Measurements from ENCODE around the gene ACER3. TPM values are rescaled to one million over a fixed set of nuclear protein-coding genes. Genes with fewer than 3 reads are reported as not detected.
A peak's percentile ranks its signal among the peaks of the same experiment; 100 is the strongest.

The ACER3 gene
- total RNA-seq, 3 donors from 2014 or later: 32.3 to 45.7 (median 39.2) TPM

DNA sequence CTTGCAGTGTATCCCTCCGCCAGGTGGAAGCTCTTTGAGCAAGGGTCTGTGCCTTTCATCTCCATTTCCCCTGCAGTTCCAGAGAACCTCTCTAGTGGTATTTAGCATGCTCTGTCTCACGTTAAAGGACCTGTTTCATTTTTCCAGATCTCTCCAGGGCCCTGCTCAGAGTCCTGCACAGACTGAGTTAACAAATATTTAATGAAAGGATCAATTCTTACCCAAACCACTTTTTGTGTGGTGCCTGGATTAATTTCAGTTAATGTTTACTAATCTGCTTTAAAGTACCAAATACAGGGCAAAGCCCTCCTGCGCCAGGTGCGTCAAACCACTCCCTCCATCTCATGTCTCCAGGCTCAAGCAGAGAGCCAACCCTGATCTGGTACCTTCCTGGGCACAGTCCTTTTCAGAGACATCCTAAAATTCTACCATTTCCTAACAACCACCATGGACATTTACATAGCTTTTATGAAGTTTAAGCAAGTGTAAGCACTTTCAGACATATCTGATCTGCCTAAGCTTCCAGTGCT lies 18.7 kb upstream of the ACER3 start:
- no peak for DNase-seq
- peaks cover 20% of the 10 kb centered on the region for H3K4me1 ChIP-seq (ENCODE audit: low read depth)
- H3K4me3 ChIP-seq: no peak overlapping the region
- TF ChIP-seq, protein P1, sequence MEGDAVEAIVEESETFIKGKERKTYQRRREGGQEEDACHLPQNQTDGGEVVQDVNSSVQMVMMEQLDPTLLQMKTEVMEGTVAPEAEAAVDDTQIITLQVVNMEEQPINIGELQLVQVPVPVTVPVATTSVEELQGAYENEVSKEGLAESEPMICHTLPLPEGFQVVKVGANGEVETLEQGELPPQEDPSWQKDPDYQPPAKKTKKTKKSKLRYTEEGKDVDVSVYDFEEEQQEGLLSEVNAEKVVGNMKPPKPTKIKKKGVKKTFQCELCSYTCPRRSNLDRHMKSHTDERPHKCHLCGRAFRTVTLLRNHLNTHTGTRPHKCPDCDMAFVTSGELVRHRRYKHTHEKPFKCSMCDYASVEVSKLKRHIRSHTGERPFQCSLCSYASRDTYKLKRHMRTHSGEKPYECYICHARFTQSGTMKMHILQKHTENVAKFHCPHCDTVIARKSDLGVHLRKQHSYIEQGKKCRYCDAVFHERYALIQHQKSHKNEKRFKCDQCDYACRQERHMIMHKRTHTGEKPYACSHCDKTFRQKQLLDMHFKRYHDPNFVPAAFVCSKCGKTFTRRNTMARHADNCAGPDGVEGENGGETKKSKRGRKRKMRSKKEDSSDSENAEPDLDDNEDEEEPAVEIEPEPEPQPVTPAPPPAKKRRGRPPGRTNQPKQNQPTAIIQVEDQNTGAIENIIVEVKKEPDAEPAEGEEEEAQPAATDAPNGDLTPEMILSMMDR (IDR thresholded peaks at IDR 0.05): no peak
- H3K9me3 ChIP-seq: no peaks in the 10 kb centered on the region
- intact Hi-C loops (cut with DNase I, micrococcal nuclease): no loop called here
- no peaks in the 10 kb centered on the region for H3K36me3 ChIP-seq (ENCODE audit: low read depth)
- ATAC-seq: no peak

- no peaks in the 10 kb centered on the region for H3K36me3 ChIP-seq (ENCODE audit: low read depth)
- TF ChIP-seq, protein P1 (IDR thresholded peaks at IDR 0.05): no peak
- H3K4me3 ChIP-seq: no peak overlapping the region
- no peaks in the 10 kb centered on the region for H3K9me3 ChIP-seq
- DNase-seq (no peak), ATAC-seq (no peak)
- peaks cover 7% of the 10 kb centered on the region for H3K4me1 ChIP-seq (ENCODE audit: low read depth)
- intact Hi-C loops (cut with DNase I, micrococcal nuclease): no loop called here
Measured at GRCh38 chr11:76843907-76844306, 16.8 kb upstream of the ACER3 start.

DNA sequence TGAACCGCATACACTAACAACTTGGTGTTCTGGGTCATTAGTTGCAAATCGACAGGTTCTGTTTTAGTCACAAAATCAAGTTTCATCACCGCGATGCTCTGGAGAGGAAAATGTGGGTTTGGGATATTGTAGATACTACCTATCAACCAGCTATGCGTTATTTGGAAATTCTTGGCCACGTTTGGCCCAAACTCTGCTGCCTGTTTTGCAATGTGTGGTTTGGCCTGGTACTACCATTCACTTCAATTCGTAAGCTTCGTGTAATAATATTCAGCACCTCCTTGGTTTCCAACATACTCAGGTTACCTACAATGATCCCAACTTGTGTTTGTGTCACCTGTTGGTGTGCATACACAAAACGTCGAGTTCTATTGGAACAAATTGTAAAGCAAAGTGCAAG lies 16.2 kb upstream of the ACER3 start:
- intact Hi-C loops (cut with DNase I, micrococcal nuclease): no loop called here
- H3K9me3 ChIP-seq: no peaks in the 10 kb centered on the region
- DNase-seq: no peak

GRCh38 chr11:76845069-76845468 lies 15.6 kb upstream of the ACER3 start:
- TF ChIP-seq, protein P1 (IDR thresholded peaks at IDR 0.05): no peak
- Histone ChIP-seq H3K4me3 (no peak overlapping the region), H3K9me3 (no peaks in the 10 kb centered on the region), H3K4me1 (ENCODE audit: low read depth) (no peaks in the 10 kb centered on the region), H3K36me3 (ENCODE audit: low read depth) (no peaks in the 10 kb centered on the region)
- intact Hi-C loops (cut with DNase I, micrococcal nuclease): no loop called here
- ATAC-seq (peak; percentile 91), DNase-seq (peak; percentile 44 to 57 (median 48))

More for the DNA sequence above, 16.2 kb upstream of the ACER3 start:
- Histone ChIP-seq H3K4me1 (ENCODE audit: low read depth) (peaks cover 4% of the 10 kb centered on the region), H3K36me3 (ENCODE audit: low read depth) (no peaks in the 10 kb centered on the region), H3K4me3 (no peak overlapping the region)
- TF ChIP-seq, protein P1 (IDR thresholded peaks at IDR 0.05): no peak
- ATAC-seq: no peak

- peak; percentile 65 for ATAC-seq
- DNase-seq: no peak
Measured at GRCh38 chr11:76846441-76846840, 14.3 kb upstream of the ACER3 start.

More at GRCh38 chr11:76846441-76846840, 14.3 kb upstream of the ACER3 start:
- Histone ChIP-seq H3K4me3 (no peak overlapping the region), H3K4me1 (ENCODE audit: low read depth) (no peaks in the 10 kb centered on the region), H3K9me3 (no peaks in the 10 kb centered on the region), H3K36me3 (ENCODE audit: low read depth) (no peaks in the 10 kb centered on the region)
- TF ChIP-seq, protein P1 (IDR thresholded peaks at IDR 0.05): no peak
- intact Hi-C loops (cut with DNase I, micrococcal nuclease): no loop called here
